Mesenchymal stem cell (in vitro differentiated cells and primary cell): ENCODE results near the gene NDRG2.
A peak's percentile ranks its signal among the peaks of the same experiment; 100 is the strongest.
"Not testable (repeated sequence)": the region's sequence is repeated elsewhere in the genome, so short reads cannot be mapped to it uniquely, and the experiment has no call there.

Source experiments
- DNase-seq: peaks from one replicate; pipeline ENCODE4 v3.0.0-alpha.2; 2013
- H2AFZ ChIP-seq: one replicate; pipeline ENCODE4 v1.6.1; 2013; ENCODE audit warnings: low read depth, mild to moderate bottlenecking, control low read depth, inconsistent platforms, low read length, moderate library complexity
- H2AK5ac ChIP-seq: 2 replicates; pipeline ENCODE4 v1.6.1; 2013; ENCODE audit warnings: low read length, moderate library complexity, mild to moderate bottlenecking, inconsistent platforms; ENCODE audit not compliant: severe bottlenecking
- H2BK120ac ChIP-seq: one replicate; pipeline ENCODE4 v1.6.1; 2013; ENCODE audit warnings: low read depth, mild to moderate bottlenecking, inconsistent platforms, low read length, moderate library complexity
- H2BK12ac ChIP-seq, 2 experiments: one replicate each; pipeline ENCODE4 v1.6.1; 2013; ENCODE audit warnings: inconsistent platforms in 2 of 2, low read length in 2 of 2, mild to moderate bottlenecking in 2 of 2, moderate library complexity in 2 of 2, control low read depth in 1 of 2
- H2BK15ac ChIP-seq: one replicate; pipeline ENCODE4 v1.6.1; 2013; ENCODE audit warnings: mild to moderate bottlenecking, low read depth, inconsistent platforms; ENCODE audit not compliant: poor library complexity, severe bottlenecking
- H2BK5ac ChIP-seq: 2 replicates; pipeline ENCODE4 v1.6.1; 2013; ENCODE audit warnings: low read depth, mild to moderate bottlenecking, low read length, control low read depth, inconsistent platforms; ENCODE audit not compliant: poor library complexity, severe bottlenecking
- H3K14ac ChIP-seq, 2 experiments: one replicate each; pipeline ENCODE4 v1.6.1; 2013; ENCODE audit warnings: inconsistent platforms in 2 of 2, low read length in 2 of 2, control low read depth in 1 of 2, mild to moderate bottlenecking in 1 of 2, moderate library complexity in 1 of 2
- H3K18ac ChIP-seq, 2 experiments: one replicate each; pipeline ENCODE4 v1.6.1; 2013; ENCODE audit warnings: inconsistent platforms in 2 of 2, low read length in 2 of 2, control low read depth in 1 of 2, low read depth in 1 of 2, mild to moderate bottlenecking in 1 of 2
- H3K23ac ChIP-seq, 2 experiments: one replicate each; pipeline ENCODE4 v1.6.1; 2013; ENCODE audit warnings: inconsistent platforms in 2 of 2, low read length in 2 of 2, mild to moderate bottlenecking in 2 of 2, moderate library complexity in 2 of 2, control low read depth in 1 of 2
- H3K27ac ChIP-seq: 2 replicates; pipeline ENCODE4 v1.5.1; 2013; ENCODE audit warnings: mild to moderate bottlenecking, moderate library complexity, low read length, control low read depth, inconsistent platforms; ENCODE audit not compliant: poor library complexity, severe bottlenecking
- H3K27me3 ChIP-seq, 2 experiments: 2 replicates each; pipeline versions ENCODE4 v1.6.1 to v1.7.0; 2013; ENCODE audit warnings: low read length in 2 of 2, mild to moderate bottlenecking in 2 of 2, moderate library complexity in 2 of 2, control low read depth in 1 of 2, inconsistent platforms in 1 of 2; ENCODE audit not compliant: control insufficient read depth in 1 of 2, insufficient read depth in 1 of 2
- H3K36me3 ChIP-seq, 2 experiments: 2 replicates each; pipeline versions ENCODE4 v1.6.1 to v1.7.0; 2013; ENCODE audit warnings: low read length in 2 of 2, control low read depth in 1 of 2, inconsistent platforms in 1 of 2, low read depth in 1 of 2, mild to moderate bottlenecking in 1 of 2; ENCODE audit not compliant: insufficient read depth in 2 of 2, control insufficient read depth in 1 of 2
- H3K4ac ChIP-seq, 2 experiments: one replicate each; pipeline ENCODE4 v1.6.1; 2013; ENCODE audit warnings: inconsistent platforms in 2 of 2, low read length in 2 of 2, mild to moderate bottlenecking in 2 of 2, moderate library complexity in 2 of 2, control low read depth in 1 of 2, low read depth in 1 of 2
- H3K4me1 ChIP-seq: 2 replicates; pipeline ENCODE4 v1.6.1; 2013; ENCODE audit warnings: low read depth, low read length, control low read depth; ENCODE audit not compliant: control insufficient read depth, insufficient read depth
- H3K4me2 ChIP-seq: 2 replicates; pipeline ENCODE4 v1.6.1; 2013; ENCODE audit warnings: low read length, mild to moderate bottlenecking, inconsistent platforms; ENCODE audit not compliant: poor library complexity, severe bottlenecking
- H3K4me3 ChIP-seq, 2 experiments: 2 replicates each; pipeline versions ENCODE4 v1.5.1 to v1.7.0; 2013; ENCODE audit warnings: low read length in 2 of 2, mild to moderate bottlenecking in 2 of 2, control low read depth in 1 of 2, low read depth in 1 of 2; ENCODE audit not compliant: insufficient read depth in 1 of 2
- H3K79me1 ChIP-seq: replicated peaks from 2 replicates; pipeline ENCODE4 v1.6.1; 2013; ENCODE audit warnings: mild to moderate bottlenecking, control low read depth, low read length, inconsistent platforms; ENCODE audit not compliant: poor library complexity, severe bottlenecking
- H3K9ac ChIP-seq: 2 replicates; pipeline ENCODE4 v1.7.0; 2013; ENCODE audit warnings: mild to moderate bottlenecking, low read length, moderate library complexity
- H3K9me3 ChIP-seq: 2 replicates; pipeline ENCODE4 v1.7.0; 2013; ENCODE audit warnings: mild to moderate bottlenecking, low read length; ENCODE audit not compliant: control insufficient read depth
- H4K8ac ChIP-seq: one replicate; pipeline ENCODE4 v1.6.1; 2013; ENCODE audit warnings: inconsistent platforms, mild to moderate bottlenecking, low read length, moderate library complexity
- H4K91ac ChIP-seq: one replicate; pipeline ENCODE4 v1.6.1; 2013; ENCODE audit warnings: mild to moderate bottlenecking, low read length, inconsistent platforms
- WGBS: methylation state at CpG from one replicate; pipeline ENCODE4 v1.1.7; 2013; ENCODE audit warnings: mixed read lengths; 5-methylcytosine and 5-hydroxymethylcytosine counted together

NDRG2 gene

DNA sequence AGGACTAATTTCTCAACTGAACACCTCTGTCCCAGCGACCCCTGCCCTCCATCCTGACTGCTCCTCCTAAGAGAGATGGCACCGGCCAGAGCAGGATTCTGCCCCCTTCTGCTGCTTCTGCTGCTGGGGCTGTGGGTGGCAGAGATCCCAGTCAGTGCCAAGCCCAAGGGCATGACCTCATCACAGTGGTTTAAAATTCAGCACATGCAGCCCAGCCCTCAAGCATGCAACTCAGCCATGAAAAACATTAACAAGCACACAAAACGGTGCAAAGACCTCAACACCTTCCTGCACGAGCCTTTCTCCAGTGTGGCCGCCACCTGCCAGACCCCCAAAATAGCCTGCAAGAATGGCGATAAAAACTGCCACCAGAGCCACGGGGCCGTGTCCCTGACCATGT is 18.1 kb upstream of the NDRG2 start:
- peaks cover 7% of the 10 kb centered on the region for H3K4me1 ChIP-seq
- no peak overlapping the region for H3K27ac ChIP-seq
- no peak overlapping the region for H2AFZ ChIP-seq
- WGBS, result 85% methylated on average over 8 of the region's 8 CpGs
- H3K14ac ChIP-seq, result no peak overlapping the region
- no peak for DNase-seq
- no peak overlapping the region for H3K4me2 ChIP-seq
- H3K9ac ChIP-seq, result no peak overlapping the region
- H2BK120ac ChIP-seq, result no peak overlapping the region
- peaks cover 0 to 8% of the 10 kb centered on the region in 2 experiments for H3K27me3 ChIP-seq
- no peak overlapping the region for H2BK12ac ChIP-seq
- H3K36me3 ChIP-seq, result no peaks in the 10 kb centered on the region
- no peak overlapping the region for H2BK5ac ChIP-seq
- H3K18ac ChIP-seq, result no peak overlapping the region
- H3K23ac ChIP-seq, result no peak overlapping the region
- H2AK5ac ChIP-seq, result no peak overlapping the region
- no peaks in the 10 kb centered on the region for H3K79me1 ChIP-seq
- no peak overlapping the region for H4K8ac ChIP-seq
- no peaks in the 10 kb centered on the region for H3K9me3 ChIP-seq
- H2BK15ac ChIP-seq, result no peak overlapping the region
- H4K91ac ChIP-seq, result no peak overlapping the region
- no peak overlapping the region for H3K4ac ChIP-seq
- H3K4me3 ChIP-seq, result no peak overlapping the region

- H3K27ac ChIP-seq, result no peak within 1 kb of the TSS
- H3K18ac ChIP-seq, result no peak within 1 kb of the TSS
- H2AFZ ChIP-seq, result no peak within 1 kb of the TSS
- no peak within 1 kb of the TSS for H2AK5ac ChIP-seq
- H3K27me3 ChIP-seq, result peaks cover 0 to 8% of the 10 kb centered on the region in 2 experiments
- no peak within 1 kb of the TSS for H2BK5ac ChIP-seq
- DNase-seq, result peak; percentile 23
- no peak within 1 kb of the TSS for H3K4me3 ChIP-seq
- H4K8ac ChIP-seq, result no peak within 1 kb of the TSS
- H3K9ac ChIP-seq, result no peak within 1 kb of the TSS
- WGBS, result 68% methylated on average over 10 of the region's 11 CpGs
- no peak within 1 kb of the TSS for H3K4ac ChIP-seq
- H3K36me3 ChIP-seq, result no peaks in the 10 kb centered on the region
- no peak within 1 kb of the TSS for H3K23ac ChIP-seq
- no peak within 1 kb of the TSS for H4K91ac ChIP-seq
- H3K4me1 ChIP-seq, result peaks cover 7% of the 10 kb centered on the region
- H3K4me2 ChIP-seq, result no peak within 1 kb of the TSS
- H2BK15ac ChIP-seq, result no peak within 1 kb of the TSS
- no peak within 1 kb of the TSS for H2BK12ac ChIP-seq
- no peak within 1 kb of the TSS for H3K14ac ChIP-seq
- H3K79me1 ChIP-seq, result no peaks in the 10 kb centered on the region
- H2BK120ac ChIP-seq, result no peak within 1 kb of the TSS
- H3K9me3 ChIP-seq, result no peaks in the 10 kb centered on the region
Observed at GRCh38 chr14:21041676-21042433, 17.0 kb upstream of the NDRG2 start, which contains the start of gene RNASE7. RNASE7 (plus strand) TSS chr14:21042362; CDS start chr14:21042993, 631 bp downstream.

DNA sequence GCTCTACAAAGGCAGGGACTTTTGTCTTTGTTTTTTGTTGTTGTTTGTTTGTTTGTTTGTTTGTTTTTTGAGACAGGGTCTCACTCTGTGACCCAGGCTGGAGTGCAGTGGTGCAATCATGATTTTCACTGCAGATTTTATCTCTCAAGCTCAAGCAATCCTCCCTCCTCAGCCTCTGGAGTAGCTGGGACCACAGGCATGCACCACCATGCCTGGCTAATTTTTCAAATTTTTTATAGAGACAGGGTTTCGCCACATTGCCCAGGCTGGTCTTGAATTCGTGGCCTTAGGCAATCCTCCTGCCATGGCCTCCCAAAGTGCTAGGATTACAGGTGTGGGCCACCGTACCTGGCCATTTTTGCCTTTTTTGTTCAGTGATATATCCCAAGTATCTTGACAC is 16.1 kb upstream of the NDRG2 start:
- H2AK5ac ChIP-seq, H3K14ac ChIP-seq, H3K4me2 ChIP-seq, H2BK120ac ChIP-seq, H3K27me3 ChIP-seq, H4K91ac ChIP-seq, DNase-seq, H3K4ac ChIP-seq, H3K4me1 ChIP-seq, H2AFZ ChIP-seq, H3K27ac ChIP-seq, H3K79me1 ChIP-seq, H3K36me3 ChIP-seq, H3K23ac ChIP-seq, H4K8ac ChIP-seq, H3K18ac ChIP-seq, H2BK12ac ChIP-seq, H3K9ac ChIP-seq, H3K9me3 ChIP-seq, H2BK15ac ChIP-seq, H3K4me3 ChIP-seq, H2BK5ac ChIP-seq: not testable (repeated sequence)
- 79% methylated on average over 3 of the region's 3 CpGs for WGBS

GRCh38 chr14:21040370-21040925 is 15.6 kb upstream of the NDRG2 start:
- Histone ChIP-seq H3K79me1 (no peaks in the 10 kb centered on the region), H4K91ac (no peak overlapping the region), H3K4me1 (peaks cover 7% of the 10 kb centered on the region), H2AK5ac (no peak overlapping the region), H2BK5ac (no peak overlapping the region), H3K9ac (no peak overlapping the region), H3K4me3 (no peak overlapping the region), H3K23ac (no peak overlapping the region), H3K27ac (no peak overlapping the region), H2BK12ac (peak overlapping the region in 1 of 2 experiments; percentile 2), H2BK120ac (peak overlapping the region; percentile 22), H2BK15ac (no peak overlapping the region), H3K14ac (no peak overlapping the region), H2AFZ (no peak overlapping the region), H3K27me3 (peaks cover 0 to 14% of the 10 kb centered on the region in 2 experiments), H4K8ac (no peak overlapping the region), H3K9me3 (no peaks in the 10 kb centered on the region), H3K18ac (no peak overlapping the region), H3K4ac (no peak overlapping the region), H3K4me2 (no peak overlapping the region), H3K36me3 (no peaks in the 10 kb centered on the region)
- 69% methylated on average over 7 of the region's 8 CpGs for WGBS
- DNase-seq, result no peak
